Spinal cord (tissue), 10 donors: ENCODE results near the gene HOXB6. TPM values are rescaled to one million over a fixed set of nuclear protein-coding genes. Genes with fewer than 3 reads are reported as not detected.

ENCODE experiments used
- DNase-seq, 6 donors: peaks; one replicate each; pipeline versions ENCODE4 v3.0.0 to v3.0.0-alpha.2; 2013 to 2015; ENCODE audit warnings: low spot score in 6 of 6, low read depth in 4 of 6
- H3K27ac ChIP-seq: one replicate; pipeline ENCODE4 v1.5.1; 2013; ENCODE audit warnings: low read depth, low read length, control low read depth
- H3K27me3 ChIP-seq: one replicate; pipeline ENCODE4 v1.6.1; 2013; ENCODE audit warnings: low read length; ENCODE audit not compliant: control insufficient read depth, insufficient read depth
- H3K36me3 ChIP-seq: one replicate; pipeline ENCODE4 v1.6.1; 2013; ENCODE audit warnings: low read length; ENCODE audit not compliant: control insufficient read depth, insufficient read depth
- H3K4me1 ChIP-seq: one replicate; pipeline ENCODE4 v1.6.1; 2013; ENCODE audit warnings: low read length; ENCODE audit not compliant: control insufficient read depth, insufficient read depth
- H3K4me3 ChIP-seq: one replicate; pipeline ENCODE4 v1.5.1; 2013; ENCODE audit warnings: low read depth, low read length, control low read depth
- H3K9me3 ChIP-seq: one replicate; pipeline ENCODE4 v1.6.1; 2013; ENCODE audit warnings: low read length; ENCODE audit not compliant: control insufficient read depth, insufficient read depth
- WGBS: methylation state at CpG from one replicate; pipeline ENCODE4 v1.1.5; 2013; ENCODE audit warnings: missing lambda C conversion rate; ENCODE audit not compliant: insufficient coverage; 5-methylcytosine and 5-hydroxymethylcytosine counted together
- polyA plus RNA-seq, 2 donors: library from polyadenylated mRNA; unstranded; fragments of 120-200 nt; gene quantifications; one replicate each; pipeline ENCODE4 v1.2.1, GENCODE V29; 2013; ENCODE audit not compliant: insufficient read length in 2 of 2
- small RNA-seq: library from RNA; depleted of rRNA; stranded (forward); fragments of <200 nt; gene quantifications from one replicate; pipeline ENCODE3, GENCODE V24; 2014; ENCODE audit warnings: low replicate concordance
- total RNA-seq, 2 donors: library from RNA; depleted of rRNA in 1 of 2; stranded (reverse); fragments of 120-200 nt in 1 of 2; fragments of >200 nt in 1 of 2; gene quantifications; one replicate each; pipeline versions ENCODE4 v1.2.3 to v1.2.4, GENCODE V29; 2013 to 2014
- donor health status: healthy.

The HOXB6 gene
- total and polyA plus RNA-seq, 4 donors = 20.2 to 142 (median 86.5) TPM

DNA sequence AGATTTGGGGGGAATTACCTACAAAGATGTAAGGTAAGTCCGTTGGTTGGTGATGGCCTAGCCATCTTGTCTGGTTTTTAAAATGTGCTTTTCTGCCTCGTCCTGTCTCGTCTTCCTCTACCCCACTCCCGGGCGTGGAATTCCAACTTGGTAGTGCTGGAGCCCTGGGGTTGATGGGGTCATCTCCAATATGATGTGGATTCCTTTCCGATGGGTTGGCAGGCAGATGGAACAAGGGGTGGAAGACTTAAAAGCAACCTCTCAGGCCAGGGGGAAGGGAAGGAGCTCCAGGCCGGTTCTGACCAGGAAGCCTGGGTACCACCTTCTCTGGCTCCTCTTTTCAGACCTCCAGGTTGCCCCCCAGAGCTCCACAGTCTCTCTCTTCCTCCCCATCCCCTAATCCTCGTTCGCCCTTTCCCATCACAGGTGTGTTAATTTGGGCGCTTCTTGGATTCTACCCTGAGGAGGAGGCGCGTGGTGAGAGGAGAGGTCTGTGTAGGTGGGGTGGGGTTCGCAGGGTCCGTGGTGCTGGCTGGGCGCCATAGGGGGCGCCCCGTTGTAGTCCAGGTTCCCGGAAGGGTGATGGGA, 54.8 kb downstream of the HOXB6 start:
- DNase-seq = peak in 5 of 6 donors; percentile 8 to 78 (median 26)

DNA sequence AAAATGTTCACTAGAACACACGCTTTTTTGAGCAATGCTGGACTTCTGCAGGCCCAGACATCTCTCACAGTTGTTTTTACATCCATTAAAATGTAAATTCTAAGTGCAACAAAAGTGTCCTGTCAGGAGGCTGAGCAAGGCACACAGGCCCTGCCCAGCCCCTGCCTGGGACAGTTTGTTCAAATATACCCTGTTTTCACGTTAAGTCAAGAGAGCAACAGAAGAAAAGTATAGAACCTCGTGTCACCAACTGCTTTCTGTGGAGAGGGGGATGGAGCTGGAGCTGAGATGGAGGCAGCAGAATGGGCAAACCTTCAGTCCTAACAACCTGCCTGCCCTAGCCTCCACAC, 55.5 kb downstream of the HOXB6 start:
- peak overlapping the region; percentile 99 for H3K27ac ChIP-seq

More for the DNA sequence above, 54.8 kb downstream of the HOXB6 start:
- H3K9me3 ChIP-seq = no peaks in the 10 kb centered on the region
- WGBS = 19% methylated on average over 11 of the region's 18 CpGs
- H3K4me3 ChIP-seq = peak overlapping the region; percentile 27
- H3K27me3 ChIP-seq = no peaks in the 10 kb centered on the region
- peak overlapping the region; percentile 99 for H3K27ac ChIP-seq
- peaks cover 31% of the 10 kb centered on the region for H3K36me3 ChIP-seq
- peaks cover 77% of the 10 kb centered on the region for H3K4me1 ChIP-seq

DNA sequence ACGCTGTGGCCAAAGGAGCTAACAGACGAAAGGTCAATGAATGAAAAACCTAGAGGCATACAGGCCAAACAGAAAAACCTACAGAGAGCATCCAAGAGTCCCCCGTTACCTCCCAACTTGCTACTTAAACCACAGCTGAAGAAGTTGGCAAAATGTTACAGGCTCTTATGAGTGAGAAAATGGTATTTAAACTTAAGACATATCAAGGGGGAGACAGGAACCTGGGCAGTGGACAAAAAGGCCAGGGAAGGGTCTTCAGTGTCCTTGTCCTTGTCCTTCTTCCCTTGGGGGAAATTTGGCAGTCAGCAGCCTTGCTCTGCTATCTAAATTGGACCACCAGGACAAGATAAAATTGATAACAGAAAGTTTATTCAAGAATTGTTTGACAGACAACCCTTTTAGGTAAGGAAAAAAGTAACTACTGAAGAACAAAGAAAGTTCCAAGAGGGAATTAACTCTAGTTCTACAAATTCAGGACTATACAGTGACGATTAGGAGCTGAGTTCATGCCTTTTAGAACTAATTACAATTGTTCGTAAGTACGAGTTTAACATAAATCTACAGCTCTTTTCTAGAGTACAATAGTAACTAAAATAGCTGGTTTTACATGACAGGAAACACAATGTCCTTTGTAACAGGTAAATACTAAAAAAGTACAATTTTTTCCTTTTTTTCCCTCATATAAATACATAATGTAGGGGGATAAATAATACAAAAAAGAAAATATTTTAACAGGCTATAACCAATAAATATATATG, 56.1 kb downstream of the HOXB6 start:
- Histone ChIP-seq H3K4me1 (peaks cover 70% of the 10 kb centered on the region), H3K27ac (peak overlapping the region; percentile 99), H3K4me3 (peak overlapping the region; percentile 28), H3K36me3 (peaks cover 24% of the 10 kb centered on the region), H3K9me3 (no peaks in the 10 kb centered on the region), H3K27me3 (no peaks in the 10 kb centered on the region)
- DNase-seq = peak in 5 of 6 donors; percentile 16 to 77 (median 29)
- WGBS = no CpG with 5 or more reads among the region's 6 CpGs

More for the DNA sequence above, 55.5 kb downstream of the HOXB6 start:
- peaks cover 25% of the 10 kb centered on the region for H3K36me3 ChIP-seq
- WGBS = 0% methylated on average over 1 of the region's 3 CpGs
- H3K27me3 ChIP-seq = no peaks in the 10 kb centered on the region
- peaks cover 71% of the 10 kb centered on the region for H3K4me1 ChIP-seq
- no peaks in the 10 kb centered on the region for H3K9me3 ChIP-seq
- H3K4me3 ChIP-seq = peak overlapping the region; percentile 28
- DNase-seq = peak in 5 of 6 donors; percentile 17 to 78 (median 48)

DNA sequence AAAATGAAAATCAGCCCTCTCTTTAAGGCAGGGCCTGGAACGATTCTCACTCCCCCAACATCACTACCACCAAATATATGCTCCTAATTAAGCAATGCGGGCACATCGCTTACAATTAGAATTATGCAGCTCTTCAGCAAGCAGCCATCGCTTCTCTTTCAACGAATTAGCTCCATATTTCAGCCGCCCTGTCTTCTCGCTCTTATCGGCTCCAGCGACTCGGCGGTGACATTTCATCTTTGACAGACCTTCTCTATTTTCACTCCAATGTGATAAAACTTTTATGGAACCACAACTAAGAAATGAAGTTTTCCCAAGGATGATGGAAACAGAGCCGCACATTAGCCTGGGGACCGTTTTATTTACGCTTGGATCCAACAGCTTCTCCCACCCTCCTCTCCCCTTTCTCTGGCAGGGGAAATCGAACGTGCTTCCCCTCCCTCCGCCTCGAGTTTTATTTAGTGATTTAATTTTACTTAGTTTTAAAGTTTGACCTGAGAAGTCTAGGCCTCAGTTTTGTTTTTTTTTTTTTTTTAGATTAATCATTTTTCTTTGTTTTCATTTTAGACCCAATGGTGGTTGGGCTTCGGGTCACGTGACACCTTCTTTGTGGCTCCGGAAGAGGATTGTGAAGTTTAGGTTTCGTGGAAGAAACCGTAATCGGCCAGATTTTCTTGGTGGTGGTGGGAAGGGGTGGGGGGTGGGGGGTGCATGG, 56.8 kb downstream of the HOXB6 start:
- no peaks in the 10 kb centered on the region for H3K9me3 ChIP-seq
- peaks cover 65% of the 10 kb centered on the region for H3K4me1 ChIP-seq
- peak overlapping the region; percentile 28 for H3K4me3 ChIP-seq
- 2% methylated on average over 16 of the region's 24 CpGs for WGBS
- H3K36me3 ChIP-seq = peaks cover 28% of the 10 kb centered on the region
- H3K27ac ChIP-seq = peak overlapping the region; percentile 99
- peak in 5 of 6 donors; percentile 52 to 89 (median 74) for DNase-seq
- H3K27me3 ChIP-seq = no peaks in the 10 kb centered on the region

DNA sequence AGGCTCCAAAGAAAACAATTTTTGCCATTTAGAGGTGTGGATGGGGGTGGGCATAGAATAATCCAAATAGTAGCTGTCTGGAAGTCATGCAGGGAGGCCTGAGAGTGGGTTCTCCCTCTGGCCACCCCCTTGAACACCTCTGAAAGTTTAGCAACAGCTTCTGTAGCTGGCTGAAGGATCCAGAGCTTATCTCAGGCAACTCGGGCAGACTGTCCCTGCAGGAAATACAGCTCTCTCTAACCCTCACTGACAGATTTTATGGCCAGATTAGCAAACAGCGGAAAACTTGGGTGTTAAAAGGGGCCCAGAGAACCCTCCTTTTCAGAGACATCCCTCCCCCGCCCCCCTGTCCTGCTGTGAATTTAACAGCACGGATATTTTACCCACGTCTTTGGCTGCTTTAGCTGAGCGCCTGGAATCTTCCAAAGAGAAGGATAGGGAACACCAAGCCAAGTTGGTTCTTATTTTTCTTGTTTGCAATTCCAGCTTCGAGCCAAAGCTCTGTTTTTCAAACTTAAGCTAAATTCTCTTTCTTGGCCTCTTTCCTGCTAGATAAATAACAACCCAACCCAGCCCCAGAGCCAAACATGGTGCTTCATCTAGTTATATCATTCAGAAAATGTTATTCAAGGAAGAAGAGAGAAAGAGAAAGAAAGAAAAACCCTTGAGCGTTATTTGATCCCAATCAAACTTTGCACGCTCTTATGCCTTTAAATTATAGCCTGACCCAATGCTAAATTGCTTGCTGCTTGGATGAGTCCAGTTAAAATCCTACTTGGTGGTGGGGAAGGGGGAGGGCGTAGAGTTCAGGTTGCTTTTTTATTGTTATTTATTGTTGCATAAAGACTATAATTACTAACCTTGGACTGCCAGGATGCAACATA, 57.6 kb downstream of the HOXB6 start:
- 9% methylated on average over 4 of the region's 10 CpGs for WGBS
- Histone ChIP-seq H3K27ac (peak overlapping the region; percentile 99), H3K4me1 (peaks cover 57% of the 10 kb centered on the region), H3K9me3 (no peaks in the 10 kb centered on the region), H3K4me3 (peak overlapping the region; percentile 28), H3K36me3 (peaks cover 30% of the 10 kb centered on the region), H3K27me3 (no peaks in the 10 kb centered on the region)
- DNase-seq = peak in 5 of 6 donors; percentile 73 to 95 (median 80)

DNA sequence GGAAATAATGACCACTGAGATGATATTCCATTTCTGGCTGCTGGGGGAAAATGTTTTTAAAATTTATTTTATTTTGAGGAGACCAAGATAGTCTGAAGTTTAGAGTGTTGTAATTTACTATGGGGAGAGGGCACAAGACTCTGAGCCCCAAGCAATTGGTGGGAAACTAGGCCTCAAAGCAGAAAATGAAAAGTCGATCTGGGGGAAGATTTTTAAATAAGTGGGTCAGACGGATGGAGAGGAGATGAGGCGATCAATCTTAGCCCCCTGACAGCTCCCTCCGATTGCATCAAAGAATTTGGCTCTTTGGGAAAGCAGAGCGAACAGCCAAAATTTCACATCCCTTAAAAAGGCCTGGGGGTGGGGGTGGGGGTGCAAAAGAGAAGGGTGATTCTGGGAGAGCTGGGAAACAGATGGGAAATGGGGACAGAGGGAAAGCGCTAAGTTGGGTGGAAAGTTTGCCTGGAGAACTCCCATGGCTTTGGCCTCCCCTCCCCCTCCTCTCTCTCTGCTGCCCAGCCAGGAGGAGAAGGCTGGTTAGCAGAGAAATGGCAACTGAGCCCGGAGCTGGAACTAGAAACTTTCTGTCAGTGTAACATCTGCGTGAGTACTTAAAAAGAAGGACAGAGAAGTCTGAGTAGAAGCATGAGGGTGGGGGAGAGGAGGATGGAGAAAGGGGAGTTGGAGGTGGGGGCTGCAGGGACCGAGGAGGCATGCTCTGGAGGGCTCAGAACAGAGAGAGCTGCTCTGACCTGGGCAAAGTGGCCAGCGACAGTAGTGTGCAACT, 58.5 kb downstream of the HOXB6 start:
- Histone ChIP-seq H3K27me3 (no peaks in the 10 kb centered on the region), H3K4me3 (peak overlapping the region; percentile 28), H3K36me3 (peaks cover 26% of the 10 kb centered on the region), H3K9me3 (no peaks in the 10 kb centered on the region), H3K27ac (peak overlapping the region; percentile 99), H3K4me1 (peaks cover 49% of the 10 kb centered on the region)
- peak in 5 of 6 donors; percentile 55 to 88 (median 64) for DNase-seq
- WGBS = 9% methylated on average over 4 of the region's 10 CpGs

Small RNA genes lying within 50 kb of the gene (small RNA-seq; reads per million reads assigned to genes)
- gene MIR196A1 = 1.9 reads per million, percentile 89 among the genes with 10 or more reads in this experiment

Other genes with a start within 250 kb of the HOXB6 start
- gene SKAP1, start 174.8 kb downstream of the HOXB6 start, total RNA-seq = 10 to 100 TPM in 1 of 2 donors, 1 to 10 TPM in 1; 4.4 to 17.0 TPM
- gene SKAP1, start 174.8 kb downstream of the HOXB6 start, polyA plus RNA-seq = 10 to 100 TPM; 32.3 to 36.1 TPM
- gene HOXB1, start 74.0 kb downstream of the HOXB6 start, total RNA-seq = under 1 TPM in 1 of 2 donors, not detected in 1; 0.20 TPM
- gene HOXB1, start 74.0 kb downstream of the HOXB6 start, polyA plus RNA-seq = under 1 TPM; 0.16 to 0.32 TPM
- 10 to 100 TPM in 1 of 2 donors, 1 to 10 TPM in 1; 6.6 to 10.2 TPM for gene HOXB2, start 59.9 kb downstream of the HOXB6 start, total RNA-seq
- gene HOXB2, start 59.9 kb downstream of the HOXB6 start, polyA plus RNA-seq = 10 to 100 TPM; 57.3 to 62.4 TPM
- gene HOXB4, start 26.6 kb downstream of the HOXB6 start, total RNA-seq = 1 to 10 TPM; 6.0 to 6.5 TPM
- gene HOXB4, start 26.6 kb downstream of the HOXB6 start, polyA plus RNA-seq = 10 to 100 TPM; 13.5 to 16.6 TPM
- 10 to 100 TPM; 23.8 to 48.5 TPM for gene HOXB3, start 14.7 kb downstream of the HOXB6 start, total RNA-seq
- 100 to 1,000 TPM; 141 to 162 TPM for gene HOXB3, start 14.7 kb downstream of the HOXB6 start, polyA plus RNA-seq
- gene HOXB5, start 11.2 kb downstream of the HOXB6 start, total RNA-seq = 1 to 10 TPM; 2.9 to 4.2 TPM
- gene HOXB5, start 11.2 kb downstream of the HOXB6 start, polyA plus RNA-seq = 100 to 1,000 TPM; 108 to 116 TPM
- 10 to 100 TPM; 16.6 to 18.7 TPM for gene HOXB7, start 6.0 kb upstream of the HOXB6 start, total RNA-seq
- 10 to 100 TPM; 80.7 to 99.7 TPM for gene HOXB7, start 6.0 kb upstream of the HOXB6 start, polyA plus RNA-seq
- 100 to 1,000 TPM in 1 of 2 donors, 10 to 100 TPM in 1; 23.7 to 110 TPM for gene HOXB8, start 10.3 kb upstream of the HOXB6 start, total RNA-seq
- 100 to 1,000 TPM; 499 to 522 TPM for gene HOXB8, start 10.3 kb upstream of the HOXB6 start, polyA plus RNA-seq
- gene HOXB9, start 21.4 kb upstream of the HOXB6 start, total RNA-seq = 10 to 100 TPM; 19.8 to 23.9 TPM
- gene HOXB9, start 21.4 kb upstream of the HOXB6 start, polyA plus RNA-seq = 100 to 1,000 TPM; 234 to 413 TPM
- gene PRAC1, start 117.5 kb upstream of the HOXB6 start, total RNA-seq = not detected
- gene PRAC1, start 117.5 kb upstream of the HOXB6 start, polyA plus RNA-seq = not detected
- not detected for gene PRAC2, start 118.2 kb upstream of the HOXB6 start, total RNA-seq
- not detected for gene PRAC2, start 118.2 kb upstream of the HOXB6 start, polyA plus RNA-seq
- under 1 TPM in 1 of 2 donors, not detected in 1; 0.40 TPM for gene HOXB13, start 123.8 kb upstream of the HOXB6 start, total RNA-seq
- gene HOXB13, start 123.8 kb upstream of the HOXB6 start, polyA plus RNA-seq = not detected
- gene TTLL6, start 212.2 kb upstream of the HOXB6 start, total RNA-seq = under 1 TPM; 0.30 to 0.61 TPM
- gene TTLL6, start 212.2 kb upstream of the HOXB6 start, polyA plus RNA-seq = under 1 TPM; 0.22 to 0.32 TPM
- gene CALCOCO2, start 226.0 kb upstream of the HOXB6 start, total RNA-seq = 10 to 100 TPM; 37.3 to 46.0 TPM
- 10 to 100 TPM; 41.1 to 59.0 TPM for gene CALCOCO2, start 226.0 kb upstream of the HOXB6 start, polyA plus RNA-seq